HFFc6 (cell line): ENCODE measurements around the gene GPAM. TPM values are rescaled to one million over a fixed set of nuclear protein-coding genes. Genes with fewer than 3 reads are reported as not detected.
"Not testable (repeated sequence)": the region's sequence is repeated elsewhere in the genome, so short reads cannot be mapped to it uniquely, and the experiment has no call there.

Source experiments
- DNase-seq: peaks from one replicate; pipeline ENCODE4 v3.0.0-alpha.2; 2018
- H3K27ac Mint-ChIP-seq: 2 replicates; pipeline ENCODE4 v1.8.0; 2020; ENCODE audit warnings: mild to moderate bottlenecking, mixed read lengths
- H3K27me3 Mint-ChIP-seq: 2 replicates; pipeline ENCODE4 v1.8.0; 2021; ENCODE audit warnings: mild to moderate bottlenecking, moderate library complexity, mixed read lengths; ENCODE audit not compliant: insufficient read depth
- H3K36me3 Mint-ChIP-seq: 2 replicates; pipeline ENCODE4 v1.8.0; 2021; ENCODE audit warnings: low read depth, mixed read lengths
- H3K4me1 Mint-ChIP-seq: 2 replicates; pipeline ENCODE4 v1.8.0; 2020; ENCODE audit warnings: low read depth, mixed read lengths
- H3K4me3 Mint-ChIP-seq: 2 replicates; pipeline ENCODE4 v1.8.0; 2020; ENCODE audit warnings: mild to moderate bottlenecking, moderate library complexity, mixed read lengths
- H3K9me3 Mint-ChIP-seq: 2 replicates; pipeline ENCODE4 v1.8.0; 2020; ENCODE audit warnings: mild to moderate bottlenecking, mixed read lengths
- total RNA-seq, 6 experiments: library from RNA; stranded (reverse); fragmentation: NEBNext Ultra II Directional; extraction: Animal tissue kit (Norgen Biotek cat#: 25700); gene quantifications; 2 replicates in 1 of 6; 3 replicates in 5 of 6; pipeline ENCODE4 v1.2.3, GENCODE V29; 2021
- TF ChIP-seq, protein P1 (sequence below): fragments of 200-600 bp; sonication (generic); IDR thresholded peaks from 2 replicates; pipeline ENCODE4 v1.5.0; 2021; ENCODE audit warnings: antibody characterized with exemption, mild to moderate bottlenecking

GPAM gene
- total RNA-seq, 6 experiments from 2014 or later = 7.4 to 14.7 (median 11.4) TPM

- TF ChIP-seq, protein P1, sequence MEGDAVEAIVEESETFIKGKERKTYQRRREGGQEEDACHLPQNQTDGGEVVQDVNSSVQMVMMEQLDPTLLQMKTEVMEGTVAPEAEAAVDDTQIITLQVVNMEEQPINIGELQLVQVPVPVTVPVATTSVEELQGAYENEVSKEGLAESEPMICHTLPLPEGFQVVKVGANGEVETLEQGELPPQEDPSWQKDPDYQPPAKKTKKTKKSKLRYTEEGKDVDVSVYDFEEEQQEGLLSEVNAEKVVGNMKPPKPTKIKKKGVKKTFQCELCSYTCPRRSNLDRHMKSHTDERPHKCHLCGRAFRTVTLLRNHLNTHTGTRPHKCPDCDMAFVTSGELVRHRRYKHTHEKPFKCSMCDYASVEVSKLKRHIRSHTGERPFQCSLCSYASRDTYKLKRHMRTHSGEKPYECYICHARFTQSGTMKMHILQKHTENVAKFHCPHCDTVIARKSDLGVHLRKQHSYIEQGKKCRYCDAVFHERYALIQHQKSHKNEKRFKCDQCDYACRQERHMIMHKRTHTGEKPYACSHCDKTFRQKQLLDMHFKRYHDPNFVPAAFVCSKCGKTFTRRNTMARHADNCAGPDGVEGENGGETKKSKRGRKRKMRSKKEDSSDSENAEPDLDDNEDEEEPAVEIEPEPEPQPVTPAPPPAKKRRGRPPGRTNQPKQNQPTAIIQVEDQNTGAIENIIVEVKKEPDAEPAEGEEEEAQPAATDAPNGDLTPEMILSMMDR = no peak
- H3K9me3 Mint-ChIP-seq = no peaks in the 10 kb centered on the region
- no peak overlapping the region for H3K4me3 Mint-ChIP-seq
- H3K27me3 Mint-ChIP-seq = peaks cover 6% of the 10 kb centered on the region
- H3K36me3 Mint-ChIP-seq = no peaks in the 10 kb centered on the region
- H3K4me1 Mint-ChIP-seq = peaks cover 33% of the 10 kb centered on the region
- H3K27ac Mint-ChIP-seq = no peak overlapping the region
- DNase-seq = no peak
Observed at GRCh38 chr10:112201334-112201733, 17.8 kb upstream of the GPAM start.

DNA sequence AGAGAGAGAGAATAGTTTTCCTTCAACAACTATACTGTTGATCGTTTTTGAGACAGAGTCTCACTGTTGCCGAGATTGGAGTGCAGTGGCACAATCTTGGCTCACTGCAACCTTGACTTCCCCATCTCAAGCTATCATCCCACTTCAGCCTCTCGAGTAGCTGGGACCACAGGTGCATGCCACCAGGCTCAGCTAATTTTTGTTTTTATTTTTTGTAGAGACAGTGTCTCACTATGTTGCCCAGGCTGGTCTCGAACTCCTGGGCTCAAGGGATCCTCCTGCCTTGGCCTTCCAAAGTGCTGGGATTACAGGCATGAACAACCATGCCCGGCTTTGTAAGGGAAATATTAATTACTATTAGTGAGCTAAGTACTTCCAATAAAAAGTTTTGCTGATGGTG, 16.7 kb upstream of the GPAM start:
- not testable (repeated sequence) for H3K27me3 Mint-ChIP-seq, H3K27ac Mint-ChIP-seq, H3K9me3 Mint-ChIP-seq, H3K4me3 Mint-ChIP-seq, H3K36me3 Mint-ChIP-seq, DNase-seq
- peaks cover 36% of the 10 kb centered on the region for H3K4me1 Mint-ChIP-seq

- not testable (repeated sequence) for H3K4me3 Mint-ChIP-seq, DNase-seq, H3K27ac Mint-ChIP-seq, H3K27me3 Mint-ChIP-seq, H3K9me3 Mint-ChIP-seq, H3K36me3 Mint-ChIP-seq
- peaks cover 22% of the 10 kb centered on the region for H3K4me1 Mint-ChIP-seq
Observed at GRCh38 chr10:112197662-112198061, 14.1 kb upstream of the GPAM start.

DNA sequence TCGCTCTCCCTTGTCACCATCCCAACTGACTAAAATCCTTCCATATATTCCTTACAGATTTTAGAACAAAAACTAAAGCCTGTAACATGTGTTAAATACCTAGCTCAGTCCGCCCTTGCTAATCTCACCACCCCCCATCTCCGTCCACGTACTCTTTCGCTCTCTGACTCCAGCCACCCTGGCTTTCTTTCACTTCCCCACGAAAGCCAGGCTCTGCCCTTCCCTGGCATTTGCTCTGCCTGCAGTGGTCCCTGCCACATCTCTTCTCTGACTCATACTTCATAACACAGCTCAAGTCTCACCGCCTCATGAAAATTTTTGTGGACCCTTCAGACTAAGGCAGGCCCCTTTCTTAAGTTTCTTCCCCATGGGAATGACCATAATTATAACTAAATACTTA, 11.7 kb upstream of the GPAM start:
- Mint-ChIP-seq H3K36me3 (no peaks in the 10 kb centered on the region), H3K27ac (no peak overlapping the region), H3K27me3 (peaks cover 13% of the 10 kb centered on the region), H3K4me3 (no peak overlapping the region), H3K9me3 (no peaks in the 10 kb centered on the region), H3K4me1 (peaks cover 11% of the 10 kb centered on the region; the same call in 1 of the 2 replicates)
- DNase-seq = no peak
- TF ChIP-seq, protein P1 = no peak

DNA sequence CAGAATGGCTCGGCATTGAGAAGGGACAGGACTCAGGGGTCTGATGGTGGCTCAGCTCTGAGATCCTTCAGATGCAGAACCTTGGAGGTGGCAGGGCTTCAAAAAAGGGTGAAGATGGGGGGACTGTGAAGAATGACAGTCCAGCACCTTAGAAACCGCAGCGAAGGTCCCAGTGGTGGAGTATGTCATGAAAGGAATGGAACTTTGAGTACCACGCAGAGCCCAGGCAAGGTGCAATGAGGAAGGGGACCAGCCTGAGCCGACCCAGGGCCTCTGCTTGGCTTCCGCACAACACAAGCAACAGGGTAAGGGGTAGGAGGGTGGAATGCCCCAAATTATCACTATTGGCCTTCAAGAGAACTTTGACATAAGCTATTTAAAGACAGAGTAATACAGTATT, 8.2 kb upstream of the GPAM start:
- no peaks in the 10 kb centered on the region for H3K36me3 Mint-ChIP-seq
- no peak for DNase-seq
- H3K4me1 Mint-ChIP-seq = peaks cover 11% of the 10 kb centered on the region; the same call in 1 of the 2 replicates
- H3K4me3 Mint-ChIP-seq = no peak overlapping the region
- H3K9me3 Mint-ChIP-seq = no peaks in the 10 kb centered on the region
- TF ChIP-seq, protein P1 = no peak
- H3K27ac Mint-ChIP-seq = no peak overlapping the region
- H3K27me3 Mint-ChIP-seq = peaks cover 16% of the 10 kb centered on the region

DNA sequence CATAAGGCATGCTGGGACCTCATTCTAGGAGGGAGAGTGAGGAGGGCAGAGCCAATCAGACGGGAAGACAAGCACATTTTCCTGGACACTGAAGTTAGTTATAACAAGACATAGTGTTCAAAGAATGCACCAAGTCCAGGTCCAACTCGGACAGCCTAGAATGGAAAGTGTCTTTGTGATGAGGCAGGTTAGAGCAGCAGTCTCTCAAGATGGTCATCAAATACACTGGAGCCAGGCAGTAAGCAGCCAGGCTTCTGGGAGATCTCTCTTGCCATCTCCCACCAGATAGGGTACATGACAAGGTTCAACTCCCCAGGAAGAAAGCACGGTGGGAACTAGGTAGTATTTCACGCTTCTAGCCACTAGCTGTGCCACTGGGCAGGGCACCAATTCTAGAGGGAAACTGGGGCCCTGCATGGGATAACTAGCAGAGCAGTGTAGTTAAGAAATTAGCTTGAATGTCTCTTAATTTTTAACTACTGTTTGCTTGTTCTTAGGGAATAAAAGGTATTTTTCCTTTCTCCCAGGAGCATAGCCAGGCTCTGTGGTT, 7.6 kb upstream of the GPAM start:
- no peak overlapping the region for H3K4me3 Mint-ChIP-seq

More for the DNA sequence above, 7.6 kb upstream of the GPAM start:
- H3K9me3 Mint-ChIP-seq = no peaks in the 10 kb centered on the region
- no peak for DNase-seq
- no peak overlapping the region for H3K27ac Mint-ChIP-seq
- peaks cover 11% of the 10 kb centered on the region; the same call in 1 of the 2 replicates for H3K4me1 Mint-ChIP-seq
- TF ChIP-seq, protein P1 = no peak
- no peaks in the 10 kb centered on the region for H3K36me3 Mint-ChIP-seq
- peaks cover 16% of the 10 kb centered on the region for H3K27me3 Mint-ChIP-seq
